GM12865 (cell line): Measurements from ENCODE around the gene GALNTL6.

Experiments used
- DNase-seq: peaks from one replicate; pipeline ENCODE4 v3.0.0; 2010; ENCODE audit warnings: low read depth
- H3K4me3 ChIP-seq: 2 replicates; pipeline ENCODE4 v1.5.1; 2011; ENCODE audit warnings: mild to moderate bottlenecking, low read depth, low read length, control low read depth
- TF ChIP-seq, protein P1 (sequence below): IDR thresholded peaks from 2 replicates; pipeline ENCODE4 v1.5.1; 2011; ENCODE audit warnings: low read length, control low read depth, low read depth, inconsistent platforms; ENCODE audit not compliant: insufficient read depth; ENCODE audit errors: missing control alignments

Gene GALNTL6

DNA sequence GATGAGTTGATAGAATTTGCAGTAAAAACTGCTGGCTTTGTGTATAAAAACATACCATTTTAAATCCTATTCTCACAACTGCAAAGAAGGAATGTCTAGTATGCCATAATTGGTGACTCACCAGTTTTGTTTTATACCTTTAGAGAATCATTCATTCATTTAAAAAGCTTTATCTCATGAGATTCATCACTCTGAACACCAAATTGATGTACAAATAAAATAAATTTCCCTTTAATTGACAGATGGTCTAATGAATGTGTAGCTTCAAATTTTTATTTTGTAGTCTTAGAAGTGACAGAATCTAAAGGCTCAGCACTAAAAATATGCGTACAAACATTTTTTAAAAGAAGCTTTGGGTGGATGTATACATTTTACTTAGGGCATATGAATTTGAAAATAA, 492.5 kb downstream of the GALNTL6 start:
- TF ChIP-seq, protein P1, sequence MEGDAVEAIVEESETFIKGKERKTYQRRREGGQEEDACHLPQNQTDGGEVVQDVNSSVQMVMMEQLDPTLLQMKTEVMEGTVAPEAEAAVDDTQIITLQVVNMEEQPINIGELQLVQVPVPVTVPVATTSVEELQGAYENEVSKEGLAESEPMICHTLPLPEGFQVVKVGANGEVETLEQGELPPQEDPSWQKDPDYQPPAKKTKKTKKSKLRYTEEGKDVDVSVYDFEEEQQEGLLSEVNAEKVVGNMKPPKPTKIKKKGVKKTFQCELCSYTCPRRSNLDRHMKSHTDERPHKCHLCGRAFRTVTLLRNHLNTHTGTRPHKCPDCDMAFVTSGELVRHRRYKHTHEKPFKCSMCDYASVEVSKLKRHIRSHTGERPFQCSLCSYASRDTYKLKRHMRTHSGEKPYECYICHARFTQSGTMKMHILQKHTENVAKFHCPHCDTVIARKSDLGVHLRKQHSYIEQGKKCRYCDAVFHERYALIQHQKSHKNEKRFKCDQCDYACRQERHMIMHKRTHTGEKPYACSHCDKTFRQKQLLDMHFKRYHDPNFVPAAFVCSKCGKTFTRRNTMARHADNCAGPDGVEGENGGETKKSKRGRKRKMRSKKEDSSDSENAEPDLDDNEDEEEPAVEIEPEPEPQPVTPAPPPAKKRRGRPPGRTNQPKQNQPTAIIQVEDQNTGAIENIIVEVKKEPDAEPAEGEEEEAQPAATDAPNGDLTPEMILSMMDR, result no peak
- no peak for DNase-seq
- H3K4me3 ChIP-seq, result no peak overlapping the region

DNA sequence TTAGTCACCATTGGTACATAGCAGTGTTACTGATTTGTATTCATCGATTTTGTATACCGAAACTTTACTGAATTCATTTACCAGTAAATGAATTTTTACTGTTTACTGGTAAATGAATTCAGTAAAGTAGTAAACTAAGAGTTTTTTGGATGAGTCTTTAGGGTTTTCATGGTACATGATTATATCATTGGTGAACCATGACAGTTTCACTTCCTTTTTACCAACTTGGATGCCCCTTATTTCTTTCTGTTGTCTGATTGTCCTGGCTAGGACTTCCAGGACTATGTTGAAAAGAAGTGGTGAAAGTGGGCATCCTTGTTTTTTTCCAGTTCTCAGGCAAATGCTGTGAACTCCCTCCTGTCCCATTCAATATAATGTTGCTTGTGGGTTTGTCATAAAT, 494.9 kb downstream of the GALNTL6 start:
- TF ChIP-seq, protein P1, result no peak
- H3K4me3 ChIP-seq, result no peak overlapping the region

DNA sequence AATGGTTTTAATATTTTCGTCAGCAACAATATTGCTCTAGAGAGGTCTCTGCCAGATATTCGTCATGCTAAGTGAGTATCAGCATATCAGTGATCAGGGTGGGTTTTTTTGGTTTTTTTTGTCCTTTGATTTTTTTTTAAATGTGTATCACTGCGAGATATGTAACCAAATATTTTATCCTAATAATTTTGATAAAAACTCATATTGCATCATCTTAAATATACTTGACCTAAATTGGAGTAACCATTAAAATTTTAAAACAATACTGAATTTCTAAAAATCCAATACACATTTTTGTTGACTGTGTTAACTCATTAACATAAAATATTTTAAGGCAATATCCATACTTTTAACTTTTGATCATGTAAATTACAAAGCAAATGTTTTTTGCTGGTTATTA, 498.5 kb downstream of the GALNTL6 start:
- H3K4me3 ChIP-seq, result no peak overlapping the region
- TF ChIP-seq, protein P1, result no peak

More for the DNA sequence above, 494.9 kb downstream of the GALNTL6 start:
- no peak for DNase-seq

DNA sequence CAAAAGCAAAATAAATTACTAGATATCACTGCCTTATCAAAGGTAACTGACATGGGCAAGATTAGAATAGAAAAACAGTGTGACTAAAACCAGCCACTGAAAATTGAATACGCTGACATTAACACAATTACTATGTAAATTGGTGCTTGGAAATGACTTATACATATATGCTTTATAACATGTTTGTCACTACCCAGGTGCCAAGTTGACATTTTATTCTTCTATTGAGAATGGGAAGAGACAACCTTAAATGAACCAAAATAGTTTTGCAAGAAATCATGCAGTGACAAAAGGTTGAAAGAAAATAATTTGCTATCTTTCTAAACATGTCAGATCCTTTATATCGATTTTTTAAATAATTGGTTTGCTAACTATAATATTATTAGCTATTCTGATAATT, 510.1 kb downstream of the GALNTL6 start:
- H3K4me3 ChIP-seq, result no peak overlapping the region
- TF ChIP-seq, protein P1, result no peak
- DNase-seq, result no peak

More for the DNA sequence above, 498.5 kb downstream of the GALNTL6 start:
- DNase-seq, result no peak

DNA sequence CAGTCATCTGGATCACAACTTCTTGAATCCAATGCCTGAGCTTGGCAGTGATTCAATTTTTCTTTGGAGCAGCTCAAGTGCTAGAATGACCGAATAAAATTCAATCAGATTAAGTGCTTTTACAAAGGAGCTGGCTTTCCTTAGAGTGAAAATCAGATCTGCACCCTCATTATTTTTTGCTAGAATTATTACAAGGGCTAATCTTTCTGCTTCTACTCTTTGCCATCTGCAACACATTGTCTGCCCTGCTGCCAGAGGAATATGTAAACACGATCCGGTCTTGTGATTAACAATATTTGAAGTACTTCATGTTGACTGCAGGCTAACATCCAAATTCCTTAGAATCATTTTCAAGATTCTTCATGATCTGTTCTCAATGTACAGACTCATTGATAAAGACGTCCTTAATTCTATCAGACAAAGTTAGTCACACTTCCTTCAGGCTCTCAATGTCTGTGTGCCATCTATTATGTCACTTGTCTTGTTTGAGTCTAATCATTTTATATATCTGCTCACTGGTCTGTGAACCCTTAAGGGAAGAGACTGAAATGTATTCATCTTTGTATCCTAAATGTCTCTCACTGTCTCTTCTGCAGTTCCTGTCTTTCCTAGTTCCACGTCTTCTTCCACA, 531.2 kb downstream of the GALNTL6 start:
- DNase-seq, result no peak
- H3K4me3 ChIP-seq, result no peak overlapping the region
- TF ChIP-seq, protein P1, result no peak

DNA sequence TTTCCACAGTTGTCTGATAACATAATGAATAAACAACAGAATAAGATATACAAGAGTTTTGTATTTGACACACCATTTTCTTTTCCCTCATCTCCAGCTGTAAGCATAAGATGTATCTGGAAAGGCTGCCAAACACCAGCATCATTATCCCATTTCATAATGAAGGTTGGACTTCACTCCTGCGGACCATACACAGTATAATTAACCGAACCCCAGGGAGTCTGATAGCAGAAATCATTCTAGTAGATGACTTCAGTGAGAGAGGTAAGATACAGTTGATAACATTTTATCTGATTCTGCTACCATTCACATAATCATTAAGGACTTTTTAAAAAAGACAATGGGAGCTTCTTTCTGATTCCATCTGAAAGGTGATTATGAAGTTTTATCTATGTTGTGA, 535.2 kb downstream of the GALNTL6 start:
- TF ChIP-seq, protein P1, result no peak
- DNase-seq, result no peak
- no peak overlapping the region for H3K4me3 ChIP-seq

DNA sequence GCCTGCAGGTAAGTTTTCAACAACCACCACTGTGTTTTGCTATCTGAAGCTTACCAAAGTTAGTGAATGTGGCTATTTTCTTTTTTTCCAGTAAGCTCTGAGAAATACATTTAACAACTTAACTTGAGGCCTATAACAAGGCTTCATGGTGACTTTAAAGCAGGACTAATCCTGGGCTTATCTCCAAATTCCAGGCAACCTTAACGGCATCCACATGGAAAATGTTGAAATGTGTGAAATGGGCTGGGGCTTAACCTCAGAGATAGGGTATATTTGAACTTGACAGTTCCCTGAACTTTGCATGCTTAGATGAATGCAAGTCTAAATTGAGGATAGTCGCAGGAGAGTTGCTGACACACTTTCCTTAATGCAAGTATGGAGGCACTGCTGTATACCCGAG, 539.2 kb downstream of the GALNTL6 start:
- H3K4me3 ChIP-seq, result no peak overlapping the region
- TF ChIP-seq, protein P1, result no peak
- DNase-seq, result no peak
